ENCODE data around the gene ZBTB40. TPM values are rescaled to one million over a fixed set of nuclear protein-coding genes. Genes with fewer than 3 reads are reported as not detected.
A peak's percentile ranks its signal among the peaks of the same experiment; 100 is the strongest.

ZBTB40 gene
- total and polyA plus RNA-seq, 2 of the 13 experiments (the other 11 are each of a cell fraction or from before 2014, with no cell fraction given): 8.8 to 16.5 TPM

GRCh38 chr1:22450351-22451021, 1.2 kb upstream of the ZBTB40 start (continued):
- TF ChIP-seq ZNF773 (CRISPR knock-in tag; IDR thresholded peaks at IDR 0.05; ENCODE audit: borderline replicate concordance) (no peak), ARNT2 (CRISPR knock-in tag; IDR thresholded peaks at IDR 0.05; ENCODE audit: low read depth) (no peak), ZKSCAN8 (CRISPR knock-in tag; IDR thresholded peaks at IDR 0.05; ENCODE audit: borderline replicate concordance) (no peak), TRIM22 (IDR thresholded peaks at IDR 0.05) (no peak), ZNF788 (CRISPR knock-in tag; IDR thresholded peaks at IDR 0.05; ENCODE audit: borderline replicate concordance) (no peak), HMG20A (CRISPR knock-in tag; IDR thresholded peaks at IDR 0.05; ENCODE audit: borderline replicate concordance) (peak; percentile 24; the same call in 1 of the 2 replicates), GLMP (CRISPR knock-in tag; IDR thresholded peaks at IDR 0.05; ENCODE audit: borderline replicate concordance) (no peak), HNF4A (CRISPR knock-in tag; IDR thresholded peaks at IDR 0.05) (peak; percentile 75), ZNF362 (CRISPR knock-in tag; IDR thresholded peaks at IDR 0.05; ENCODE audit: borderline replicate concordance) (no peak), ZNF329 (CRISPR knock-in tag; IDR thresholded peaks at IDR 0.05; ENCODE audit: low read depth) (no peak), PRDM4 (CRISPR knock-in tag; IDR thresholded peaks at IDR 0.05; ENCODE audit: borderline replicate concordance) (no peak), CSRNP1 (CRISPR knock-in tag; IDR thresholded peaks at IDR 0.05) (no peak), EZH2 (conservative IDR thresholded peaks at IDR 0.05; ENCODE audit: low read depth, low read length) (no peak), ZNF34 (CRISPR knock-in tag; IDR thresholded peaks at IDR 0.05; ENCODE audit: borderline replicate concordance) (no peak), GRHL1 (CRISPR knock-in tag; conservative IDR thresholded peaks at IDR 0.05) (no peak), ZXDC (CRISPR knock-in tag; IDR thresholded peaks at IDR 0.05) (no peak)

Measured in HepG2 (cell line).